Amniotic epithelial cell (primary cell): ENCODE data around the gene BFSP2.
A peak's percentile ranks its signal among the peaks of the same experiment; 100 is the strongest.
"Not testable (repeated sequence)": the region's sequence is repeated elsewhere in the genome, so short reads cannot be mapped to it uniquely, and the experiment has no call there.

Experiments used
- DNase-seq: peaks from one replicate; pipeline ENCODE4 v3.0.0-alpha.2; 2010; ENCODE audit warnings: low read depth

The BFSP2 gene

DNA sequence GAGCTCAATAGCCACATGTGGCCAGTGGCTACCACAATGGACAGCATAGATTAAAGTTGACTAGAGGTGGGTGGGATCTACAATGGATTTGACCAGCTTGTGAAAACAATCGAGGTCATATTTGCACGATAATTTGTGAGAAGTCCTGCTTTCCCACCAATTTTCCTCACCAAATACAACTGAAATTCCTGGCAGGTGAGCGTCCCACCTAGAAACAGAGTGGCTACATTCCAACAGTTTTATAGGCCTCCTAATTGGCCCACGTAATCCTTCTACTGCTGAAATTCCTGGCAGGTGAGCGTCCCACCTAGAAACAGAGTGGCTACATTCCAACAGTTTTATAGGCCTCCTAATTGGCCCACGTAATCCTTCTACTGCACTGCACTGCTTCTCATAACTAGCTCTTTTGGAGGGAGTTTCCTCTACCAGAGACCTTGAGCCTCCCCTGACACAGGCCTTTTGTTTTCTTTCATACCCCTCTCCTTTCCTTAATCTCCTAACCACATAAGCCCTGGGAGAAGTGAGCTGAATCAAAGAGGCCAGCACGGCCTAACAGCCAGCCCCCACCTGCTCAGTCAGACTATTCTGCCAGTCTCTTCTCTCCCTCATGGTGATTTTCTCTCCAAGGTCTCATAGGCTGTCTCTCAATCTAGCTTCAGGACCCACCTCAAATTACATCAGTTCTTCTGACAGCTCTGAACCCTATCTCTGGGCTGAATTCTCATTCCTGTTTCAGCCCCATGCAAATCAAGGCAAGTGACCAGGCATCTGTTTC, 80.2 kb downstream of the BFSP2 start:
- DNase-seq: no peak

- not testable (repeated sequence) for DNase-seq
These were observed 82.6 kb downstream of the BFSP2 start for GRCh38 chr3:133482474-133482873.

GRCh38 chr3:133486658-133487057, 86.8 kb downstream of the BFSP2 start:
- no peak for DNase-seq

DNA sequence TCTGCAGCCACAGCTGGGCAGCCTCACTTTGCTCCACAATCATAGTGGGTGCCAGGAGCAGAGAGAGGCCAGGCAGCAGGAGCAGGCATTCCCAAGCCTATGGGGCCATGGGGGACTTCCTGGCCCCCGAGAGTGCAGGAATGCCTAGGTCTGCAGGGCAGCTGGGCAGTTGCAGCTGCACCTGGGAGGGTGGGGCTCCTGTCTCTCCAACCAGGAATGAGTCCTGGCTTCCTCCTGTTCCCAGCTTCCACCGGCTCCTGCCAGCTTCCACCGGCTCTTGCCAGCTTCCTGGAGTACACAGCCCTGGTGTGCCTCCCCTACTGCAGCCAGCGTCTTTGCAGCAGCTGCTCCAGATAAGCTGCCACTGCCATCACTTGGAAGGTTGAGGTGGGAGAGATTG, 87.3 kb downstream of the BFSP2 start:
- no peak for DNase-seq

DNA sequence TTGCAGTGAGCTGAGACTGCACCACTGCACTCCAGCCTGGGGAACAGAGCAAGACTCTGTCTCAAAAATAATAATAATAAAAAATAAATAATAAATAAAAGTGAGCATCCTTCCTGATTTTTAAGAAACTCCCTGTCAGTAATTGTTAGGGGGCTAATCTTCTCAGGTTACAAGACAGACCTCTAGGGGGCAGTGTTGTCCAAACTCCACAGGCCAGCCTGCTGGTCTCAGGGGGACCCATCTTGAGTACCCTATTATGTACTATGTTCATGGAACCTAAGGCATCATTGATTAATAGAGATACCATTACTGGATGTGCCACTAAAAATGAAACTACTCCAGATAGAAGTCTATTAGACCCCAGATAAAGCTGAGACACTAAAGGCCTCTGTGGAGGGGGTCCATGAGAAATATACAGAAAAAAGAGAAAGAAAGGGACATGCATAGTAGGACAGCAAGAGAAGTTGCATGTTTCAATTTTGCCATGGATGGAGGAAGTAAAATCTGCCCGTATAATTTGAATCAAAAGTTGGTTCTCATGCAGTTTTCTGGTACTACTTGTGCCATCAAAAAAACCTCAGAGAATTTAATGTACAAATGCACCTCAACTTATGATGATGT, 88.2 kb downstream of the BFSP2 start:
- peak; percentile 25 for DNase-seq

GRCh38 chr3:133488785-133489367, 89.0 kb downstream of the BFSP2 start:
- DNase-seq: peak; percentile 71

- peak; percentile 61 for DNase-seq
These were observed 89.7 kb downstream of the BFSP2 start for GRCh38 chr3:133489466-133490085.

- no peak for DNase-seq
These were observed 90.9 kb downstream of the BFSP2 start for GRCh38 chr3:133490468-133491351.

- DNase-seq: no peak
These were observed 91.7 kb downstream of the BFSP2 start for GRCh38 chr3:133491481-133492059.

- no peak for DNase-seq
These were observed 92.4 kb downstream of the BFSP2 start for GRCh38 chr3:133492159-133492741.

GRCh38 chr3:133494469-133494868, 94.6 kb downstream of the BFSP2 start:
- peak; percentile 32 for DNase-seq

GRCh38 chr3:133502542-133502941, 102.7 kb downstream of the BFSP2 start:
- not testable (repeated sequence) for DNase-seq

DNA sequence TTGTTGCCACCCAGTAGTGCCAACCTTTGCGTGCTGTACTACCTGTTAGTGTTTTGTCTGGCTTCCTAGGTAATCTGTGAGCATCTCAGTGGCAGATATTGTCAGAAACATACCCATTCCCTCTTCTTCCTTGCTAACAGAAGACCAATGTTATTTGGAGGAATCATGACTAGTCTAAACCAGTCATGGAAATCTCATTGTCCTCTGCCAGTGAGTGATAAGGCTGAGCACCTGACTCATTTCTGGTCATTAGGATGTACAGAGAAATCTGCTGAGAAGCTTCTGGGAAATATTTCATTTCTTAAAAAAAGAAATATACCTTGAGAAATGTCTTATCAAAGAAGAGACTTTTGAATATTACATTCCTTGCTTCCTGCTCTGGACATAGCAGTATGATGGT, 103.6 kb downstream of the BFSP2 start:
- DNase-seq: peak; percentile 10

GRCh38 chr3:133504736-133505135, 104.9 kb downstream of the BFSP2 start:
- no peak for DNase-seq

DNA sequence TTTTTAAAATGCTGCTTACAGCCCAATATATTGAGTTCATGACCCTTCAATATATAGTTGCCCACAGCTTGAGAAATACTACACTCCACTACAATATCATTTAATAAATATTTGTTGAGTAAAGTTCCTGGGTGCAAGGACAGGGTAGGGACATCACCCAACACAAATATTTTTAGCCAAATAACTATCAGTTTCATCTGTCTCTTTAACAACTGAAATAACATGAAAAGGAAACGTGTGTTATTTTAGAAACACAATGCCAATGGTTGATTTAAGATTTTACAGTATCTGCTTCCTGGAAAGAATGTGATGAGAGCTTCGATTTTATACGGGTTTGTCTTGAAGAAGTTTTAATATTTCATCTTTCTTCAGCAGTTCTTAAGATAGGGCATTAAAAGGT, 106.0 kb downstream of the BFSP2 start:
- no peak for DNase-seq

GRCh38 chr3:133506215-133506901, 106.5 kb downstream of the BFSP2 start:
- no peak for DNase-seq

GRCh38 chr3:133509488-133509887, 109.6 kb downstream of the BFSP2 start:
- peak; percentile 75 for DNase-seq

DNA sequence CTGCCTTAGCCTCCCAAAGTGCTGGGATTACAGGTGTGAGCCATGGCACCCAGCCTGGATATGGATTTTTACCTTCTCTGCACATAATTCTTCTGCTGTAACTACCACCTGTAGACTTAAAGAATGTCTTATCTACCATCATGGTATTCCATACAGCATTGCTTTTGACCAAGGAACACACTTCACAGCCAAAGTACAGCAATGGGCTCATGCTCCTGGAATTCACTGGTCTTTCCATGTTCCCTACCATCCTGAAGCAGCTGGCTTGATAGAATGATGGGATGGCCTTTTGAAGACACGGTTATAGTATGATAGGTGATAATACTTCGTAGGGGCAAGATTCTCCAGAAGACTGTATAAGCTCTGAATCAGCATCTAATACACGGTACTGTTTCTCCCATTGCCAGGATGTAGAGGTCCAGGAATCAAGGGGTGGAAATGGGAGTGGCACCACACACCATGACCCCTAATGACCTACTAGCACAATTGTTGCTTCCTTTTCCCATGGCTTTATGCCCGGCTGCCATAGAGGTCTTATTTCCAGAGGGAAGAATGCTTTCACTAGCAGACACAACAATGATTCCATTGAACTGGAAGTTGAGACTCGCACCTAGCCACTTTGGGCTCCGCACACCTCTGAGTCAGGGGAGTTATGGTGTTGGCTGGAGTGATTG, 112.7 kb downstream of the BFSP2 start:
- DNase-seq: no peak

DNA sequence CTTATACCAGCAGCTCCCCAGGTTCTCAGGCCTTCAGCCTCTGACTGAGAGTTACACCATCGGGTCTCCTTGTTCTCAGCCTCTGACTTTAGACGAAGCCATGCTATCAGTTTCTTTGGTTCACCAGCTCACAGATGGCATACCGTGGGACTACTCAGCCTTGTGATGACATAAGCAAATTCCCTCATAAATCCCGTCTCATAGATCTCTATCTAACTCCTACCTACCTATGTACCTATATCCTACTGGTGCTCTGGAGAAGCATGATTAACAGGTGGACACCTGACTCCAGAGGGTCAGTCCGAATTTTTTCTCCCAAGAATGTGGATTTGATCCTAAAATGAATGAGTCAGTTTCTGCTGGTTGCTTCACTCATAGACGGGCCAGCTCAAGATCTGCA, 114.6 kb downstream of the BFSP2 start:
- no peak for DNase-seq

DNA sequence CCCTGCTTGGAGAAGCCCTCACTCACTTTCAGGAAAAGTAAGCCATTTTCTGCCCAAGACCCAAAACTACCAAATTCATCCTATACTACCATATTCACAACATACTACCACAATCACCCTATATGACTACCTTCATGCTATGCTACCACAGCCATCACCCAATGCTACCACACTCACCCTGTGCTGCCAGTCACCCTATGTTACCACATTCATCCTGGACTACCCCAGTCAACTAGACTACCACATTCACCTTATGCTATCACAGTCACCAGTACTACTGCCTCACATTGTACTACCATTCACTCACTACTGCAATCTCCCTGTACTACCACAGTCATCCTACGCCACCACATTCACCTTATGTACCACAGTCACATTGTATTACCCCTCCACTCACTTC, 115.3 kb downstream of the BFSP2 start:
- DNase-seq: no peak
